Iris pigment epithelial cell (primary cell): ENCODE data around the gene LGI4.

Source experiments
- DNase-seq: peaks from one replicate; pipeline ENCODE4 v3.0.0-alpha.2; 2011; ENCODE audit warnings: low read depth

LGI4 gene

GRCh38 chr19:35134601-35135242 lies at the start of gene LGI4:
LGI4 (minus strand) TSS chr19:35135059; CDS start chr19:35134680, 379 bp downstream.
- no peak for DNase-seq

GRCh38 chr19:35184267-35184666 lies 49.4 kb upstream of the LGI4 start:
- no peak for DNase-seq

- DNase-seq: no peak
These were observed 46.5 kb upstream of the LGI4 start for GRCh38 chr19:35181387-35181786.

- no peak for DNase-seq
These were observed 45.0 kb upstream of the LGI4 start for GRCh38 chr19:35179830-35180229.

GRCh38 chr19:35178701-35179100 lies 43.8 kb upstream of the LGI4 start:
- DNase-seq: no peak

- no peak for DNase-seq
These were observed 42.8 kb upstream of the LGI4 start for GRCh38 chr19:35177377-35178274.

GRCh38 chr19:35176181-35176570 lies 41.3 kb upstream of the LGI4 start:
- no peak for DNase-seq

- DNase-seq: no peak
These were observed 39.4 kb upstream of the LGI4 start for GRCh38 chr19:35174226-35174625.

GRCh38 chr19:35171730-35172129 lies 36.9 kb upstream of the LGI4 start:
- no peak for DNase-seq

- DNase-seq: no peak
These were observed 35.7 kb upstream of the LGI4 start for GRCh38 chr19:35170359-35171061.

GRCh38 chr19:35169221-35169995 lies 34.5 kb upstream of the LGI4 start:
- DNase-seq: no peak

- no peak for DNase-seq
These were observed 33.3 kb upstream of the LGI4 start for GRCh38 chr19:35168196-35168595.

- DNase-seq: no peak
These were observed 32.6 kb upstream of the LGI4 start for GRCh38 chr19:35167251-35168119.

GRCh38 chr19:35166100-35167063 lies 31.5 kb upstream of the LGI4 start:
- no peak for DNase-seq

GRCh38 chr19:35165200-35166058 lies 30.6 kb upstream of the LGI4 start:
- no peak for DNase-seq

GRCh38 chr19:35164418-35164817 lies 29.6 kb upstream of the LGI4 start:
- no peak for DNase-seq

GRCh38 chr19:35162471-35163326 lies 27.8 kb upstream of the LGI4 start:
- peak; percentile 55 for DNase-seq

GRCh38 chr19:35161434-35161743 lies 26.5 kb upstream of the LGI4 start:
- DNase-seq: no peak
